Panc1 (cell line): Measurements from ENCODE around the gene HMSD. TPM values are rescaled to one million over a fixed set of nuclear protein-coding genes. Genes with fewer than 3 reads are reported as not detected.

ENCODE experiments used
- ATAC-seq: fragments of 200-7000 bp; cut with Tn5 transposase; 2 replicates; pipeline ENCODE4 v1.9.1; 2020; ENCODE audit warnings: mild to moderate bottlenecking, moderate library complexity
- BruUV-seq: library from RNA; stranded (reverse); fragments of 400-500 nt; replicated peaks from 2 replicates; lab custom pipeline; 2021; lab: Mats Ljungman, UMichigan
- CTCF ChIA-PET: fragments of 300-600 bp; sonication (Branson Sonifier 250); formaldehyde crosslinking; loops from one replicate; lab custom pipeline; 2022; ENCODE audit warnings: antibody characterized with exemption; lab: Charles Lee
- POLR2A ChIA-PET: fragments of 300-600 bp; sonication (Branson Sonifier 250); formaldehyde crosslinking; loops from one replicate; lab custom pipeline; 2022; ENCODE audit warnings: antibody characterized with exemption; lab: Charles Lee
- DNase-seq: peaks from one replicate; pipeline ENCODE4 v3.0.0-alpha.2; 2010; ENCODE audit warnings: low read depth, low spot score
- H3K27ac ChIP-seq: 2 replicates; pipeline ENCODE4 v1.5.1; 2011; ENCODE audit warnings: mild to moderate bottlenecking, low read length, inconsistent platforms
- H3K27me3 ChIP-seq: fragments of 200-500 bp; sonication (Bioruptor generic); 2 replicates; pipeline ENCODE4 v1.6.0; 2014; ENCODE audit warnings: low read length, inconsistent platforms; ENCODE audit not compliant: control insufficient read depth, insufficient read depth
- H3K36me3 ChIP-seq: fragments of 200-500 bp; sonication (Bioruptor generic); 2 replicates; pipeline ENCODE4 v1.5.1; 2014; ENCODE audit warnings: inconsistent platforms, mild to moderate bottlenecking, low read length, moderate library complexity; ENCODE audit not compliant: control insufficient read depth, insufficient read depth
- H3K4me1 ChIP-seq: 2 replicates; pipeline ENCODE4 v1.5.1; 2011; ENCODE audit warnings: inconsistent platforms, mild to moderate bottlenecking, low read length, moderate library complexity; ENCODE audit not compliant: control insufficient read depth, insufficient read depth
- H3K4me3 ChIP-seq, 2 experiments: 2 replicates each; pipeline ENCODE4 v1.5.1; 2011 to 2012; ENCODE audit warnings: low read depth in 2 of 2, low read length in 2 of 2, mild to moderate bottlenecking in 2 of 2, inconsistent platforms in 1 of 2, moderate library complexity in 1 of 2
- H3K9me3 ChIP-seq: fragments of 200-500 bp; sonication (Bioruptor generic); 2 replicates; pipeline ENCODE4 v1.5.1; 2014; ENCODE audit warnings: low read depth, mild to moderate bottlenecking, inconsistent platforms, low read length, moderate library complexity; ENCODE audit not compliant: control insufficient read depth, insufficient read depth
- CTCF ChIP-seq: fragments of 450-650 bp; IDR thresholded peaks from 2 replicates; pipeline ENCODE4 v1.5.1; 2017; ENCODE audit warnings: mild to moderate bottlenecking
- POLR2AphosphoS5 ChIP-seq: IDR thresholded peaks from 2 replicates; pipeline ENCODE4 v1.6.1; 2012; ENCODE audit warnings: mild to moderate bottlenecking, low read depth, low read length, moderate library complexity
- REST ChIP-seq, 2 experiments: IDR thresholded peaks; 2 replicates each; pipeline ENCODE4 v1.6.1; 2011 to 2012; ENCODE audit warnings: low read depth in 2 of 2, control low read depth in 1 of 2, low read length in 1 of 2, mild to moderate bottlenecking in 1 of 2, moderate library complexity in 1 of 2; ENCODE audit not compliant: insufficient read depth in 1 of 2
- SIN3A ChIP-seq: IDR thresholded peaks from 2 replicates; pipeline ENCODE4 v1.6.1; 2012; ENCODE audit warnings: low read depth, mild to moderate bottlenecking, low read length, moderate library complexity, borderline replicate concordance; ENCODE audit not compliant: insufficient read depth
- TCF7L2 ChIP-seq: IDR thresholded peaks from 2 replicates; pipeline ENCODE4 v1.6.1; 2011; ENCODE audit warnings: mild to moderate bottlenecking, low read depth, low read length, inconsistent platforms
- in situ Hi-C: cut with HindIII; loops from 2 replicates; pipeline ENCODE4 v1.10.0; 2016; ENCODE audit warnings: low sequenced_read_pairs, low pct_unique_long_range_greater_than_20kb
- intact Hi-C: fragments of 100-400 bp; cut with micrococcal nuclease; formaldehyde crosslinking; loops from one replicate; pipeline ENCODE4 v1.10.0; 2022; ENCODE audit not compliant: unreplicated experiment
- total RNA-seq: library from RNA; stranded (reverse); gene quantifications from one replicate; pipeline ENCODE4 v1.2.1, GENCODE V29; 2021; ENCODE audit not compliant: unreplicated experiment

The HMSD gene
- total RNA-seq, 1 experiment from 2014 or later, result 1.3 TPM

DNA sequence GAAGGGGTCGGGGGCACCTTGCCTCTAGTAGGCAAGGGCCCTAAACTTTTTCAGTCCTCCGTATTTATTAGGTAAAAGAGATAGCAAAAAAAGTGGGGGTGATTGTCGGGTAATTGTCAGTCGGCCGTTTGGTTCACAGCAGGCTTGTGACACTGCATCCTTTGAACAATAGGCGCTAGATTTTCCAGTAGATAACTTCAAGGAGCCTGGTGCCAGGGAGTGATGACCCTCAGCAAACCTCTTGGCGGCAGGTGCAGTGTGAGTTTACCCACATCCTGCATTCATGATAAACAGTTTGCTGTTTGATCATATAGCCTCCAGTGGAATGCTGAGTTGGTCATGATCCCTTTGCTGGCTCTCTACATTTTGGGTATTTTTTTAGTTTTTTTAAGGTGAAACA, 43.6 kb downstream of the HMSD start:
- TF ChIP-seq REST (IDR thresholded peaks at IDR 0.05; ENCODE audit: insufficient read depth in 1 of 2, low read depth in 2 of 2, low read length in 1 of 2) (no peak), TCF7L2 (no peak), POLR2AphosphoS5 (no peak)
- ATAC-seq (no peak), DNase-seq (no peak)
- Histone ChIP-seq H3K27ac (no peak overlapping the region), H3K27me3 (no peaks in the 10 kb centered on the region), H3K9me3 (no peaks in the 10 kb centered on the region), H3K4me3 (no peak overlapping the region), H3K4me1 (no peaks in the 10 kb centered on the region), H3K36me3 (no peaks in the 10 kb centered on the region)
- in situ Hi-C loops, result no loop called here
- no TSS peak for BruUV-seq
- ChIA-PET CTCF (no interaction called here), POLR2A (no interaction called here)
- intact Hi-C loops, result loop anchor here (5.0 kb wide), 1 partner anchor 100 kb away; no protein-coding TSS in a partner anchor

- DNase-seq (no peak), ATAC-seq (no peak)
- BruUV-seq, result no TSS peak
- TF ChIP-seq SIN3A (no peak), CTCF (peak; percentile 74), REST (IDR thresholded peaks at IDR 0.05; ENCODE audit: insufficient read depth in 1 of 2, low read depth in 2 of 2, low read length in 1 of 2) (no peak)
- Histone ChIP-seq H3K4me3 (no peak overlapping the region), H3K9me3 (no peaks in the 10 kb centered on the region), H3K27ac (no peak overlapping the region), H3K36me3 (no peaks in the 10 kb centered on the region), H3K4me1 (no peaks in the 10 kb centered on the region), H3K27me3 (no peaks in the 10 kb centered on the region)
- intact Hi-C loops, result loop anchor here (5.0 kb wide), 1 partner anchor 103 kb away; no protein-coding TSS in a partner anchor
- ChIA-PET CTCF (no interaction called here), POLR2A (no interaction called here)
- in situ Hi-C loops, result no loop called here
Measured at GRCh38 chr18:63994783-63995399, 45.8 kb downstream of the HMSD start.
